LNCaP clone FGC (cell line): Measurements from ENCODE around the gene DCP1A.

Experiments used
- DNase-seq: peaks from one replicate; pipeline ENCODE4 v3.0.0-alpha.2; 2011; ENCODE audit warnings: low read depth
- H3K4me3 ChIP-seq: 2 replicates; pipeline ENCODE4 v1.5.1; 2011; ENCODE audit warnings: mild to moderate bottlenecking, low read depth, low read length, control low read depth
- TF ChIP-seq, protein P1 (sequence below): IDR thresholded peaks from 2 replicates; pipeline ENCODE4 v1.5.1; 2012; ENCODE audit warnings: mild to moderate bottlenecking; ENCODE audit not compliant: control insufficient read depth, insufficient read depth; ENCODE audit errors: extremely low read depth

Gene DCP1A

DNA sequence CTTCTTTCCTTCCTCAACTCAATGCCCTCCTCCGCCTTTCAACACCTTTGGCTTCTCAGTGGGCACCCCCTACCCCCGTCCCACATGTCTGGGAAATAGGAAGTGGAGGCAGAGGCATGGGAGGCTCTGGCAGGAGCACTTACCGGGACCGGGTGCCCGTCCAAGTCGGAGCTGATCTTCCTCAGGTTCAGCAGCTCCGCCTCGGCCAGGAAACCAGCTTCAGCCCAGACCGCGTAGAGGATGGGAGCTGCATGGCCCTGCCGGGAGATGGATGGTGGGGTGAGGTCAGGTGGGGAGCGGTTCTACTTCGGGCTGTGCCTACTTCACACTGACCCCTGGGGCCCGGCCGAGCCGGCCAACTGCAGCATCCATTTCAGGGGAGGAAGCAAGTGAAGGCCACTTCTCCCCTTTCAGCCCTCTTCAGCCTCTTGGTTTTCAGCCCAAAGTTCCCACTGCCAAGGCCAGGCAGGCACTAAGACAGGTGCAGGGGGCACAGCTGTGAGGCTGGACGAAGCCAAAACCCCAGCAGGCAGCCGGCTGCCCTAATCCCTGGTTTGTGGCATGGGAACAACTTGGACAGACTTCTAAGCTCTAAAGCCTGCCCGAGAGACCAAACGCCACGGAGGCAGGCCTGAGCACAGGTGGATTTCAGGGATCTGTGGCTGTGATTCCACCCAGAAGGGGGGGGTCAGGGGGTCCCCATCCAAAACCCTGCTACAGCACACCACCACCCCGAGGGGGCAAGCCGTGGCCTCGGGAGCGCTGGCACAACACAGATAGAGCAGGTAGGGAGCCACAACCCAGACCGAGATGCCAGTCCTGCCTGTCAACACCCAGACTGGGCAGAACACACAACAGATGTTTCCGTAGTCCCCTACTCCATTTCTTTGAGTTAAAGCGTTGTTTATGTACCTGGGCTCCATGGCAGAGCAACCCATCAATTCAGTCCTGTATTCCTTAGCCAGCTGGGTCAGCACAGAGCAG lies 106.1 kb downstream of the DCP1A start:
- H3K4me3 ChIP-seq: no peak overlapping the region
- DNase-seq: no peak
- TF ChIP-seq, protein P1, sequence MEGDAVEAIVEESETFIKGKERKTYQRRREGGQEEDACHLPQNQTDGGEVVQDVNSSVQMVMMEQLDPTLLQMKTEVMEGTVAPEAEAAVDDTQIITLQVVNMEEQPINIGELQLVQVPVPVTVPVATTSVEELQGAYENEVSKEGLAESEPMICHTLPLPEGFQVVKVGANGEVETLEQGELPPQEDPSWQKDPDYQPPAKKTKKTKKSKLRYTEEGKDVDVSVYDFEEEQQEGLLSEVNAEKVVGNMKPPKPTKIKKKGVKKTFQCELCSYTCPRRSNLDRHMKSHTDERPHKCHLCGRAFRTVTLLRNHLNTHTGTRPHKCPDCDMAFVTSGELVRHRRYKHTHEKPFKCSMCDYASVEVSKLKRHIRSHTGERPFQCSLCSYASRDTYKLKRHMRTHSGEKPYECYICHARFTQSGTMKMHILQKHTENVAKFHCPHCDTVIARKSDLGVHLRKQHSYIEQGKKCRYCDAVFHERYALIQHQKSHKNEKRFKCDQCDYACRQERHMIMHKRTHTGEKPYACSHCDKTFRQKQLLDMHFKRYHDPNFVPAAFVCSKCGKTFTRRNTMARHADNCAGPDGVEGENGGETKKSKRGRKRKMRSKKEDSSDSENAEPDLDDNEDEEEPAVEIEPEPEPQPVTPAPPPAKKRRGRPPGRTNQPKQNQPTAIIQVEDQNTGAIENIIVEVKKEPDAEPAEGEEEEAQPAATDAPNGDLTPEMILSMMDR: no peak

DNA sequence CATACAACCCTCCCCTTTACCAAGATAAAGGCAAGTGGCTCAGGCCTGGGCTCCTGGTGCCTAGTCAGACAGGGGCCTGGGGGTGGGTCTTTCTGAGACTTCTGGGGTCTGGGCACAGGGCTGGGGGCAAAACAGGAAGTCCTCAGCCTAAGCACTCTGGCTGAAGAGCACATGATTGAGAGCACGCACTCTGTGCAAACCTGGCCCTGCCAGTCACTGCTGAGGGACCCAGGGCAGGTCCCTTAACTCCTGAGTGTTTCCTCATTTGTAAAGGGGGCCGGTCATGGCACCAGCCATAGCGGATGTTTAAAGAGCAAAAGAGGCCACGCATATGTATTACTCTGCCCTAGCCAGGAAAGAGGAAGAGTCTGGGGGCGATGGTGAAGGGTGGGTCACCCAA lies 107.5 kb downstream of the DCP1A start:
- TF ChIP-seq, protein P1: no peak
- no peak for DNase-seq
- H3K4me3 ChIP-seq: no peak overlapping the region

DNA sequence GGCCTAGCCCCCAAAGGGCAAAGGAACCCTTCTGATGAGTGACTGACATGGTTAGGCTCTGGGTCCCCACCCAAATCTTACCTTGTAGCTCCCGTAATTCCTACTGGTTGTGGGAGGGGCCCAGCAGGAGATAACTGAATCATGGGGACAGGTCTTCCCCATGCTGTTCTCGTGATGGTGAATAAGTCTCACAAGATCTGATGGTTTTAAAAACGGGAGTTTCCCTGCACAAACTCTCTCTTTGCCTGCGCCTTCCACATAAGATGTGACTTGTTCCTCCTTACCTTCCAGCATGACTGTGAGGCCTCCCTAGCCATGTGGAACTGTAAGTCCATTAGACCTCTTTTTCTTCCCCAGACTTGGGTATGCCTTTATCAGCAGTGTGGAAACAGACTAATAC lies 108.5 kb downstream of the DCP1A start:
- DNase-seq: no peak
- no peak overlapping the region for H3K4me3 ChIP-seq
- TF ChIP-seq, protein P1: no peak

DNA sequence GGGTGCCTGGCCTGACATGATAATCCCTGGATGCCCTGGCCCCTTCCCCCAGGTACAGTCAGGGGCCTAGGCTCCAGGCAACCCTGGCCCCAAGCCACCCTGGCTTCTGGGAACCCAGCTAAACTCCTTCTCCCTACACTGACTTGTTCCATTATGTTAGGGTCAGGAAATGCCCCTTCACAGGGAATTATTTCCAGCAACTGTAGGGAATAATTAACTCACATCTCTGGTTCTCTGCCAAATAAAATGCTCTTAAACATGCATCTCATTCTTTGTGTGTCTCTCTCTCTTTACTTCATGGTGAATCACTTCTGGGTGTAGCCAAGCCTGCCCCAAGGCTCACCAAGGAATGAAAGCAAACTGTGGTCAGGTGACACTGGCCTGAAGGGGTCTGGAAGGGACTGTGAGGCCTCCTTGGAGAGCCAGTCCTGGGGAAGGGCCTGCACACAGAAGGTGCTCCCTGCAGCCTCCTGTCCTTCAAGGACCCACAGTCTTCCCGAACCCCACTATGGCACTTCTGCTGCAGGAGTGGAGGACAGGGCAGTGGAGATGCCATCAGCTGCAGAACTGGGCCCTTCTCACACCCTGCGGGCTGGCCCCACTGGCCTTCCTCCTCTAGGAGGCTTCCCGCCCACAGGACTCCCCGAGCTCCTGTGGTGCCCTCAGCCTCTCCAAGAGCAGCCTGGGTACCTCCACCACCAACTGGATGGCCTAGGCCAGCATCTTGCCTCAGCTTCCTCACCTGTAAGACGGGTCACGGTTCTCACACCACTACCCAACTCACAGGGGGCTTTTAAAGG lies 109.1 kb downstream of the DCP1A start:
- no peak for DNase-seq
- TF ChIP-seq, protein P1: no peak
- H3K4me3 ChIP-seq: no peak overlapping the region

DNA sequence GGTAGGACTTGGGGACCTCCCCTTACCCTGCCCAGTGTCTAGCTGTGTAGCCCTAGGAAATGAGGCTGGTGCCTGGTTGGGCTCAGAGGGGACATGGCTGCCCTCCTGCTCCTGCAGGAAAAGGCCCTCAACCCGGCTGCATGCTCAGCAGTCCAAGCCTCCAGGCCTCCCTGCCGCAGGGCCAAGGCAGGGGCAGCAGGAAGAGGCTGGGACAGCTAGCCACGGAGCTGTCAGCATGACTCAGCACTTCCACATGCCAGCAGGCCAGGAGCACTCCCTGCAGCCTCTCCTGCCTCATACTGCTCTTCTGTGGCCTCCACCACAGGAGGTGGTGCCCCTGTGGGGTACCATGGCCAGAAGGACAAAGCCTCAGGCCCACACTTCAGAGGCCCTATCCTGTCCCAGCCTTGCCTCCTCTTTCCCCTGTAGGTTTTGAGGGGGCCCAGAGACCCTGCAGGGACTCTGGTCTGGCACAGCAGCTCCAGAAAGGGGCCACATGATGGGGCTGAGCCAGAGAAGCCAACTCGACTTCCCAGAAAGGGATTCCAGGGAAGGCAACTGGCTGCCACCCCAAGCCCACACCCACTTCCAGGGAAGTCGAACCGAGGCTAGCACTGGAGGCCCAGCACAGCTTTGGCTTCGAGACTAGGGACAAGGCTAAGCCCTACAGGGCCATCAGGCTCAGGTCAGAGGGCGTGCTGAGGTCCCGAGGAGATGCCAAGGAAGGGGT lies 111.1 kb downstream of the DCP1A start:
- TF ChIP-seq, protein P1: no peak
- no peak overlapping the region for H3K4me3 ChIP-seq
- DNase-seq: no peak

DNA sequence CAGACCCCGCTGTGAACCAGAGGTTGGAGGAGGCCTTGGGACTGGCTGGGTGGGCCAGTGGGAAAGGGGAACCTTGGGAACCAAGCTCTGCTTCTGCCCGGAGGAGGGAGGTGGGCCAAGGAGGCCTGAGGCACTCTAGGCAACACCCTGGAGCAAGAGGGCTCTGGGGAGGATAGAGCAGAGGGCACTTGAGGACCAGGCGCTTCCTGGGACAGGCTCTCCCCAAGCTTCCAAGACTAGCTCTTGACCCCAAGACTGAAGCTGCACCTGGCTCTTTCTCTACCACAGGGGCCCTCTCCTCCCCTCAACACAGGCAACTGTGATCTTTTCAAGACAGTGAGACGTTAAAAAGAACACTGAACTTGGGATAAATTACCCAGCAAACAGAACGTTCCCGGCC lies 111.8 kb downstream of the DCP1A start:
- no peak for DNase-seq
- no peak overlapping the region for H3K4me3 ChIP-seq
- TF ChIP-seq, protein P1: no peak
